Measurements from ENCODE around the gene MAP2K4.
A peak's percentile ranks its signal among the peaks of the same experiment; 100 is the strongest.

MAP2K4 gene

DNA sequence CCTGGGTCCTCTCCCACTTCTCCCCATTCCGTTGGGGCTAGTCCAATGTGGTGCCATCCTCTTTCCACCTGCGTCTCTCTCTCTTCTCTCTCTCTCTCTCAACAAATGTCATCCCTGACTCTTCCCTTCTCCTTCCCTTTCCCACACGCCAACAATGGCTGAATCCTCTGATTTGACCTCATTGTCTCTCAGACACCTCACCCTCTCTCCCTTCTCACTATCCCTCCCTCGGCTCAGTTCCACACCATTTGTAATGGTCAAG lies 22.8 kb upstream of the MAP2K4 start (continued):
- TF ChIP-seq ZNF518A (tag by site-specific recombination; conservative IDR thresholded peaks at IDR 0.05; ENCODE audit: low read depth) (no peak), ZFP69B (tag by site-specific recombination; IDR thresholded peaks at IDR 0.05) (no peak), ZNF341 (tag by site-specific recombination; IDR thresholded peaks at IDR 0.05; ENCODE audit: low read depth) (no peak), ZBTB20 (tag by site-specific recombination; IDR thresholded peaks at IDR 0.05) (no peak), ZNF112 (tag by site-specific recombination; IDR thresholded peaks at IDR 0.05) (no peak), ZBTB21 (tag by site-specific recombination; IDR thresholded peaks at IDR 0.05) (no peak), MYNN (tag by site-specific recombination; IDR thresholded peaks at IDR 0.05; ENCODE audit: borderline replicate concordance) (no peak), ZNF530 (tag by site-specific recombination; IDR thresholded peaks at IDR 0.05; ENCODE audit: low read depth) (no peak), ZNF140 (tag by site-specific recombination; IDR thresholded peaks at IDR 0.05) (no peak), GLI2 (tag by site-specific recombination; IDR thresholded peaks at IDR 0.05; ENCODE audit: borderline replicate concordance, low read depth) (no peak), HOXC10 (CRISPR knock-in tag; IDR thresholded peaks at IDR 0.05) (no peak), ZNF121 (tag by site-specific recombination; IDR thresholded peaks at IDR 0.05) (no peak), SP7 (tag by site-specific recombination; IDR thresholded peaks at IDR 0.05) (no peak), ZNF426 (tag by site-specific recombination; IDR thresholded peaks at IDR 0.05) (no peak), ZNF776 (tag by site-specific recombination; IDR thresholded peaks at IDR 0.05; ENCODE audit: borderline replicate concordance) (no peak), ZXDB (tag by site-specific recombination; IDR thresholded peaks at IDR 0.05) (no peak), GLI4 (tag by site-specific recombination; IDR thresholded peaks at IDR 0.05) (no peak), ZNF169 (tag by site-specific recombination; IDR thresholded peaks at IDR 0.05) (no peak), ZNF391 (tag by site-specific recombination; IDR thresholded peaks at IDR 0.05; ENCODE audit: borderline replicate concordance, low read depth) (no peak), PRDM10 (tag by site-specific recombination; IDR thresholded peaks at IDR 0.05) (peak; percentile 64; the same call in 1 of the 2 replicates), ZNF239 (tag by site-specific recombination; IDR thresholded peaks at IDR 0.05) (no peak)
- TF ChIP-seq, protein P1, sequence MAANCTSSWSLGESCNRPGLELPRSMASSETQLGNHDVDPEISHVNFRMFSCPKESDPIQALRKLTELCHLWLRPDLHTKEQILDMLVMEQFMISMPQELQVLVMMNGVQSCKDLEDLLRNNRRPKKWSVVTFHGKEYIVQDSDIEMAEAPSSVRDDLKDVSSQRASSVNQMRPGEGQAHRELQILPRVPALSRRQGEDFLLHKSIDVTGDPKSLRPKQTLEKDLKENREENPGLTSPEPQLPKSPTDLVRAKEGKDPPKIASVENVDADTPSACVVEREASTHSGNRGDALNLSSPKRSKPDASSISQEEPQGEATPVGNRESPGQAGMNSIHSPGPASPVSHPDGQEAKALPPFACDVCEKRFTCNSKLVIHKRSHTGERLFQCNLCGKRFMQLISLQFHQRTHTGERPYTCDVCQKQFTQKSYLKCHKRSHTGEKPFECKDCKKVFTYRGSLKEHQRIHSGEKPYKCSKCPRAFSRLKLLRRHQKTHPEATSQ (tag by site-specific recombination; IDR thresholded peaks at IDR 0.05), result no peak
- TF ChIP-seq, protein P2, sequence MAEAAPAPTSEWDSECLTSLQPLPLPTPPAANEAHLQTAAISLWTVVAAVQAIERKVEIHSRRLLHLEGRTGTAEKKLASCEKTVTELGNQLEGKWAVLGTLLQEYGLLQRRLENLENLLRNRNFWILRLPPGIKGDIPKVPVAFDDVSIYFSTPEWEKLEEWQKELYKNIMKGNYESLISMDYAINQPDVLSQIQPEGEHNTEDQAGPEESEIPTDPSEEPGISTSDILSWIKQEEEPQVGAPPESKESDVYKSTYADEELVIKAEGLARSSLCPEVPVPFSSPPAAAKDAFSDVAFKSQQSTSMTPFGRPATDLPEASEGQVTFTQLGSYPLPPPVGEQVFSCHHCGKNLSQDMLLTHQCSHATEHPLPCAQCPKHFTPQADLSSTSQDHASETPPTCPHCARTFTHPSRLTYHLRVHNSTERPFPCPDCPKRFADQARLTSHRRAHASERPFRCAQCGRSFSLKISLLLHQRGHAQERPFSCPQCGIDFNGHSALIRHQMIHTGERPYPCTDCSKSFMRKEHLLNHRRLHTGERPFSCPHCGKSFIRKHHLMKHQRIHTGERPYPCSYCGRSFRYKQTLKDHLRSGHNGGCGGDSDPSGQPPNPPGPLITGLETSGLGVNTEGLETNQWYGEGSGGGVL (tag by site-specific recombination; IDR thresholded peaks at IDR 0.05), result no peak
- TF ChIP-seq, protein P3, sequence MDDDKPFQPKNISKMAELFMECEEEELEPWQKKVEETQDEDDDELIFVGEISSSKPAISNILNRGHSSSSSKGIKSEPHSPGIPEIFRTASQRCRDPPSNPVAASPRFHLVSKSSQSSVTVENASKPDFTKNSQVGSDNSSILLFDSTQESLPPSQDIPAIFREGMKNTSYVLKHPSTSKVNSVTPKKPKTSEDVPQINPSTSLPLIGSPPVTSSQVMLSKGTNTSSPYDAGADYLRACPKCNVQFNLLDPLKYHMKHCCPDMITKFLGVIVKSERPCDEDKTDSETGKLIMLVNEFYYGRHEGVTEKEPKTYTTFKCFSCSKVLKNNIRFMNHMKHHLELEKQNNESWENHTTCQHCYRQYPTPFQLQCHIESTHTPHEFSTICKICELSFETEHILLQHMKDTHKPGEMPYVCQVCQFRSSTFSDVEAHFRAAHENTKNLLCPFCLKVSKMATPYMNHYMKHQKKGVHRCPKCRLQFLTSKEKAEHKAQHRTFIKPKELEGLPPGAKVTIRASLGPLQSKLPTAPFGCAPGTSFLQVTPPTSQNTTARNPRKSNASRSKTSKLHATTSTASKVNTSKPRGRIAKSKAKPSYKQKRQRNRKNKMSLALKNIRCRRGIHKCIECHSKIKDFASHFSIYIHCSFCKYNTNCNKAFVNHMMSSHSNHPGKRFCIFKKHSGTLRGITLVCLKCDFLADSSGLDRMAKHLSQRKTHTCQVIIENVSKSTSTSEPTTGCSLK (tag by site-specific recombination; IDR thresholded peaks at IDR 0.05), result no peak
- TF ChIP-seq, protein P4, sequence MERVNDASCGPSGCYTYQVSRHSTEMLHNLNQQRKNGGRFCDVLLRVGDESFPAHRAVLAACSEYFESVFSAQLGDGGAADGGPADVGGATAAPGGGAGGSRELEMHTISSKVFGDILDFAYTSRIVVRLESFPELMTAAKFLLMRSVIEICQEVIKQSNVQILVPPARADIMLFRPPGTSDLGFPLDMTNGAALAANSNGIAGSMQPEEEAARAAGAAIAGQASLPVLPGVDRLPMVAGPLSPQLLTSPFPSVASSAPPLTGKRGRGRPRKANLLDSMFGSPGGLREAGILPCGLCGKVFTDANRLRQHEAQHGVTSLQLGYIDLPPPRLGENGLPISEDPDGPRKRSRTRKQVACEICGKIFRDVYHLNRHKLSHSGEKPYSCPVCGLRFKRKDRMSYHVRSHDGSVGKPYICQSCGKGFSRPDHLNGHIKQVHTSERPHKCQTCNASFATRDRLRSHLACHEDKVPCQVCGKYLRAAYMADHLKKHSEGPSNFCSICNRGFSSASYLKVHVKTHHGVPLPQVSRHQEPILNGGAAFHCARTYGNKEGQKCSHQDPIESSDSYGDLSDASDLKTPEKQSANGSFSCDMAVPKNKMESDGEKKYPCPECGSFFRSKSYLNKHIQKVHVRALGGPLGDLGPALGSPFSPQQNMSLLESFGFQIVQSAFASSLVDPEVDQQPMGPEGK (tag by site-specific recombination; IDR thresholded peaks at IDR 0.05), result no peak
